ENCODE results near the gene ARL15.
"Not testable (repeated sequence)": the region's sequence is repeated elsewhere in the genome, so short reads cannot be mapped to it uniquely, and the experiment has no call there.

Gene ARL15

DNA sequence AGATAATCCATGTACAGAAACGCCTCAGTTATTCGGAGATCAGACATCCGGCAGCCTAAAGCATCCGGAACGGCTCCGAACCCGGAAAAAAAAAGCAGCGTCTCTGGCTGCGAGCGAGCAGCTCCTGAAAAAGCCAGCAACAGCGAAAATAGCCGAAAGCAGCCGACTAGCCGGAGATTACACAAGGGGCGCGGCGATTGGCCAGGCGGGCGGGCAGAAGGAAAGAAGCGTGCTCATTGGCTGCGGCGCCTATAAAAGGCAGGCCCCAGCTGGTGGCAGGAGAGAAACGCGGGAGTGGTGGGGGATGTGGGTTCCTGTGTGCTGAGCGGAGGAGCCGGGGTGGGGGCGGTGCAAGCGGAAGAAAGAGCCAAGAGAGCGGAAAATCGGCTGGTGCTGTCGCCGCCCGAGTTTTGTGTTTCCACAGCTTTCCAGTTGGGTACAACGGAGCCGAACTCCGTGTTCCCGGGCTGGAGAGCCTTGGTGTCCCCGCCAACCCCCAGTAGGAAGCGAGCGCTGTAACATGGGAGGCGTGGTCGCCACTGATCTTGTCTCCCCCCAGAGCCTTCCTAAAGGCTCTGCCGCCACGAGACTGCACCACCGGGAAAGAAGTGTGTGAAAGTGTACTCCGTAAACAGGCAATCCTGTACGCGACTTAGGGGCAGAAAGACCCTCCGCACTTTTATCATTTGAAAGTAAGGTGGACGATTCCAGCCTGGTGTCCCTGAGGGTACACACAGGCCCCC is at the start of gene ARL15:
Gene ARL15, minus strand, starts transcription at position 141 of the 743 bp plus-strand sequence.
- DNase-seq (ENCODE audit: low spot score) = peak; percentile 96

GRCh38 chr5:54360089-54360488 is 49.7 kb upstream of the ARL15 start:
- DNase-seq (ENCODE audit: low spot score) = no peak

- DNase-seq (ENCODE audit: low spot score) = no peak
Observed at GRCh38 chr5:54357408-54358058, 47.2 kb upstream of the ARL15 start.

DNA sequence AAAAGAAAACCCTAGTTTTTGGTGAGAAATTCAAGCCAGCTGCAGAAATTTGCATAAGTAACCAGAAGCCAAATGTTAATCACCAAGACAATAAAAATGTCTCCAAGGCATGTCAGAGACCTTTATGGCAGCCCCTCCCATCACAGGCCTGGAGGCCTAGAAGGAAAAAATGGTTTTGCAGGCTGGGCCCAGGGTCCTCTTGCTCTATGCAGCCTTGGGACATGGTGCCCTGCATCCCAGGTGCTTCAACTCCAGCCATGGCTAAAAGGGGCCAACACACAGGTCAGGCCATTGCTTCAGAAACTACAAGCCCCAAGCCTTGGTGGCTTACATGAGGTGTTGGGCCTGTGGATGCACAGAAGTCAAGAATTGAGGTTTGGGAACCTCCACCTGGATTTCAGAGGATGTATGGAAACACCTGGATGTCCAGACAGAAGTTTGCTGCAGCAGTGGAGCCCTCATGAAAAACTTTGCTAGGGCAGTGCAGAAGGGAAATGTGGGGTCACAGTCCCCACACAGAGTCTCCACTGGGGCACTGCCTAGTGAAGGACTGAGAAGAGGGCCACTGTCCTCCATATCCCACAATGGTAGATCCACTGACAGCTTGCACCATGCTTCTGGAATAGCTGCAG is 43.7 kb upstream of the ARL15 start:
- not testable (repeated sequence) for DNase-seq (ENCODE audit: low spot score)

GRCh38 chr5:54352580-54352979 is 42.2 kb upstream of the ARL15 start:
- DNase-seq (ENCODE audit: low spot score) = not testable (repeated sequence)

- DNase-seq (ENCODE audit: low spot score) = no peak
Observed at GRCh38 chr5:54347221-54347865, 37.0 kb upstream of the ARL15 start.

GRCh38 chr5:54344653-54345052 is 34.3 kb upstream of the ARL15 start:
- DNase-seq (ENCODE audit: low spot score) = peak; percentile 4

GRCh38 chr5:54341971-54342370 is 31.6 kb upstream of the ARL15 start:
- no peak for DNase-seq (ENCODE audit: low spot score)

- DNase-seq (ENCODE audit: low spot score) = no peak
Observed at GRCh38 chr5:54337523-54337922, 27.1 kb upstream of the ARL15 start.

DNA sequence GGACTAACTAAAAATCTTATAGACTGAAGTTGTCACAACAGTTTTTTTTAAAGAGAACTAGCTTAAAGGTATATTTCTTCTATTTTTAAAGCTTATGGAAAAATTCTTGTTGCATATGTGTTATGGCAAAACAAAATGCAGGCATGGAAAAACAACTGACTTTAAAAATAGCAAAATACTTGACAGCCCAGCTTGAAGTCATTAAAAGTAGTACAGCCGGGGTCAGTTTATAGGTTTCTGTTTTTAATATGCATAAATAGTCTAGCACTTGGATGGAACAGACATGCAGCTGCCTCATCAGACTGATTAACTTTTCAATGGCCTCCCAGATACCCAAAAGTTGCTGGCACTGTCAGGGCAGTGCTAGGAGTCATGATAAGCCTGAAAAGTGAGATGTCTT is 22.3 kb upstream of the ARL15 start:
- no peak for DNase-seq (ENCODE audit: low spot score)

- DNase-seq (ENCODE audit: low spot score) = no peak
Observed at GRCh38 chr5:54329731-54330709, 19.6 kb upstream of the ARL15 start.

GRCh38 chr5:54326662-54327270 is 16.4 kb upstream of the ARL15 start:
- peak; percentile 58 for DNase-seq (ENCODE audit: low spot score)

DNA sequence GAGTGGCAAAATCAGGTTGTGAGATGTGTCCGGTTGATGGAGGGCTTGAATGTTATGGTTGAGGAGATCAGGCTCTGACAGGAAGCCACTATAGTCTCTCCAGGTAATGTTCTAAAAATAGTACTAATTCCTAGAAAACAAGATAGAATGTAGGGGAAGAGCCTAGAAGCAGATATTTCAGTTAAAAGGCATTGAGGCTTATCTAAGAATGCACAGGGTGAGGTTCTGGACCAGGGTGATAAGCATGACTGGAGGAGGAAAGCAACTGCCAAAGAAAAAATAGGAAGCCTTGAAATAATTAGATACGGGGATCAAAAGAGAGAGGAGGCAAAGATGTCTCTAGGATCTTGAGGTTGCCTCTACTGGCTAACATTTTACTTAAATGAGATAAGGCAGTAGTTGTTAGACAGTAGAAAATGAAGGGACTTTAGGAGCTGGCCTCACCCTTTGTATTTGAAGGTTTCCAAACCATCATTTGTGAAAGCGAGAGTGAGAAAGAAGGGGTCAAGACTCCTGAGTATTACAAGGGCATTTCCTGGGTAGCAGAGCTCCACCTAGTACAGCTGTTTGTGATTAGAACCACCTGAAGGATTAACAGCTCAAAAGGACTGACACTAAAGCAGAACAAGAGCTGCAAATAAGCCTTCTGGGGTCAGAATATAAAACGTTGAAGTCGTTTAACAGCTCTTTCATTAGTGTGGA is 15.4 kb upstream of the ARL15 start:
- DNase-seq (ENCODE audit: low spot score) = peak; percentile 86

DNA sequence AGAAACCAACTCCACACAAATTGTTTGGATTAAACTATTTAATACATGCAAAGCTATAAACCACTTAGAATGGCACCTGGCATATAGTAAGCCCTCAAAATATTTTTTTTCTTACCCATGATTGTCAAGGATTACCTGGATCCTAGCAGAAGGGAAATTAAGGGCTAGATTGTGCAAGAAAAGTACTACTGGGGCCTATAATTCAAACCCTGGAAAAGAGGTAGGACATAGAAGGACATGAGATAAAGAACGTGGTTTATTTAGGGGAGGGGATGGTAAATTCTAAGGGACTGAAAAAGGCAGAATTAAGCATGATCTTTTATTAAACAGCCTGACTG is 14.9 kb upstream of the ARL15 start:
- DNase-seq (ENCODE audit: low spot score) = no peak

DNA sequence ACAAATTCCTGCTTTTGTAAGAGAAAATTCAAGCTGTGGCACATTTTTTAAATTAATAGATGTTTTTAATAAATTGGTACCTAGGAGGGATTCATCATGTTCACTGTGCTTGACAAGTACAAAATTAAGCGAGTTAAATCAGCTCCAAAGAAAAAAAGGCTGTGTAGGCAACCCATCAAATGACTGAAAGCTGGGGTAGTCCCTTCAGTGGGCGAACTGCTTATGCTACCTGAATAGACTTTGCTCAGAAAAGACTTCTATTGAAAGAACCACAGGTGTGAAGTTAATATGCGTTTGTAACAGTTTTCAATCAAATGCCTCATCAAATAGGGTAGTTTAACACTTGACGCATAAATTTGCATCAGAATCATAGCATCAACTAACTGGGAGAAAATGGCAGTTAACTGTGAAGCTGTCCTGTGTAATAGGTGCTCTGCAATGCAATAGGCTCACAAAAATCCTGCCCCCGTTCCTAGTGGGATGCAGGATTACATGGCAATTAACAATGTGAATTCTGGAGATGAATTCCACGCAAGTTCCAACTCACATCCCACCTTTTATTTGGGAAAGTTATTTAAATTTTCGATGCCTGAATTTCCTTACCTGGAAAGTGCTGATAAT is 14.4 kb upstream of the ARL15 start:
- no peak for DNase-seq (ENCODE audit: low spot score)

- DNase-seq (ENCODE audit: low spot score) = peak; percentile 42
Observed at GRCh38 chr5:54323495-54323894, 13.1 kb upstream of the ARL15 start.

DNA sequence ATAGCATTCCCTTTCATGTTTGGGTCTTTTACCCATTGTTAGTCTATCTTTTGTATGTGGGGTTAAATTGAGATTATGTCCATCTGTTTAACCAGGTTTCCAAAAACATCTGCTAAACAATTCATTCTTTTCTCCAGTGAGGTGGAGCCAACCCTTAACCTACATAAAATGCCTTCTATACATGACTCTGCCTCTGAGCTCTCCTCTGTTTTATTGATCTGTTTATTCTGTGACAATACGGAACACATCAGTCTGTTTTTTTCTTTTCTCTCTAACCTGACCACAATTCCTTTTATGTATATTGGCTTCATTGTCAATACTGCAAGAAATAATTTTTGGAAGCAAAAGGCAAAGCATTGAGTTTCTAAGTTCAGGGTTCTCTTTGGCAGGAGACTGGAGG is 9.9 kb upstream of the ARL15 start:
- no peak for DNase-seq (ENCODE audit: low spot score)

DNA sequence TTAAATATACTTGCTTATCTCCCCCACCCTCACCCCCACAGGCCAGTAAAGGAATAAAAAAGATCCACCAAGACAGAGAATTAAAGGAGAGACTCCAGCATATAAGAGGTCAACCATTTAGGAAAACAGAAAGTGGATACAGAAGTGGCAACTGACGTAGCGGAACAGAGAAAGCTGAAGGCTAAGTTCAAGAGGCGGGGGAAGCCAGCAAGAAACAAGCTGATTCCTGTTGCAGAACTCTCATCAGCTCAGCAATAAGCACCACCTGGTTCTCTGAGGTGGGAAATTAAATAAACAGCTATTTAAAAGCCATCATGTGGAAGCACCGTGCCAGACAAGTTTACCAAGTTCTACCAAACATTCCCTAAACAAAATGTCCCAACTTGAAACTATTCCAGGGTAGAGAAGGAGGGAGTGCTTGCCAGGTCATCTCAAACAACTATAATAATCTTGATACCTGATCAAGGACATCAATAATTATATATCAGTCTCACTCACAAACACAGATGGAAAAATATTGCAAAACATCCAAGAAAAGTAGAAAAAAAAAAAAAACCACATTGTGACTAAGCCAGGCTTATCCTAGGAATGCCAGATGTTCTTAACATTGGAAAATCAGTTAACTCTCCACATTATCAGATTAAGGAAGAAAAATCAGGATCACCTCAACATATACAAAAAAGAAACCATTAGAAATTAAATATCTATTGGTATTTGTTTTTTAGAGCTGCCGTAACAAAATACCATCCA is 7.3 kb upstream of the ARL15 start:
- DNase-seq (ENCODE audit: low spot score) = no peak
